ENCODE data around the gene PAWR. TPM values are rescaled to one million over a fixed set of nuclear protein-coding genes. Genes with fewer than 3 reads are reported as not detected.

The PAWR gene
- total RNA-seq, 1 experiment from 2014 or later: 176 TPM

- Histone ChIP-seq H2AFZ (ENCODE audit: low read length) (no peak overlapping the region), H3K9me3 (ENCODE audit: control insufficient read depth, low read depth, low read length) (no peaks in the 10 kb centered on the region), H3K4me1 (ENCODE audit: insufficient read depth, low read length) (peaks cover under 1% of the 10 kb centered on the region; the same call in 1 of the 2 replicates), H2AK5ac (ENCODE audit: insufficient read length, low read length) (no peak overlapping the region), H4K8ac (replicated peaks; ENCODE audit: insufficient read length, low read depth, low read length) (no peak overlapping the region), H2BK120ac (ENCODE audit: low read depth, low read length, poor library complexity, severe bottlenecking) (no peak overlapping the region), H3K27ac (ENCODE audit: insufficient read length, low read depth, low read length) (no peak overlapping the region), H3K14ac (ENCODE audit: insufficient read depth, low read length) (no peak overlapping the region), H2BK12ac (ENCODE audit: insufficient read length, low read depth, low read length) (no peak overlapping the region), H3K9ac (ENCODE audit: extremely low read depth, insufficient read length, low read length) (peak overlapping the region; percentile 52), H3K79me2 (ENCODE audit: insufficient read depth, low read length) (peaks cover 53% of the 10 kb centered on the region), H3T11ph (ENCODE audit: low read length) (no peak overlapping the region), H4K5ac (ENCODE audit: insufficient read length, low read depth, low read length) (no peak overlapping the region), H3K79me1 (ENCODE audit: insufficient read depth, low read depth, low read length, poor library complexity, severe bottlenecking) (no peaks in the 10 kb centered on the region), H2BK20ac (ENCODE audit: low read depth, low read length, poor library complexity, severe bottlenecking) (no peak overlapping the region), H3K23me2 (ENCODE audit: insufficient read length, low read depth, low read length, poor library complexity, severe bottlenecking) (peaks cover 22% of the 10 kb centered on the region), H3K27me3 (ENCODE audit: insufficient read depth, low read length) (no peaks in the 10 kb centered on the region), H3K23ac (ENCODE audit: insufficient read length, low read depth, low read length) (no peak overlapping the region), H2BK5ac (ENCODE audit: insufficient read length, low read length) (no peak overlapping the region), H2BK15ac (ENCODE audit: low read depth, low read length) (no peak overlapping the region), H4K20me1 (ENCODE audit: control insufficient read depth, insufficient read depth, insufficient read length) (no peaks in the 10 kb centered on the region), H3K4ac (ENCODE audit: low read depth, low read length) (no peak overlapping the region), H3K56ac (ENCODE audit: insufficient read length, low read depth, low read length) (no peak overlapping the region), H4K91ac (ENCODE audit: insufficient read length, low read depth, low read length) (no peak overlapping the region), H3K4me2 (ENCODE audit: insufficient read depth, insufficient read length, low read length) (peak overlapping the region; percentile 94), H3K18ac (ENCODE audit: insufficient read length, low read depth, low read length) (no peak overlapping the region)
- peak overlapping the region; percentile 59 to 95 (median 83); a peak in 5 of 7 replicates for H3K27ac Mint-ChIP-seq
- H3K4me3 Mint-ChIP-seq: peak overlapping the region; percentile 83 to 97
- peaks cover 19 to 24% (median 22%) of the 10 kb centered on the region in 3 experiments for H3K36me3 Mint-ChIP-seq (ENCODE audit: insufficient read depth in 1 of 3, low read depth in 3 of 3)
- WGBS (ENCODE audit: extremely low coverage, insufficient read length, low lambda C conversion rate): no CpG with 5 or more reads among the region's 3 CpGs
- DNase-seq: no peak
- no peaks in the 10 kb centered on the region for H3K27me3 Mint-ChIP-seq (ENCODE audit: low read depth)
- H3K9me3 Mint-ChIP-seq: no peaks in the 10 kb centered on the region; a peak in 1 of 5 replicates
- H3K4me1 Mint-ChIP-seq: peaks cover 48 to 53% of the 10 kb centered on the region in 2 experiments
- no peak for TF ChIP-seq CTCF (conservative IDR thresholded peaks at IDR 0.05)
These were observed 3.0 kb downstream of the PAWR start for GRCh38 chr12:79687711-79688260.
